SK-N-SH treated with all-trans-retinoic acid at 6 μM for 48 hours (cell line): ENCODE data around the gene IFNA21.
"Not testable (repeated sequence)": the region's sequence is repeated elsewhere in the genome, so short reads cannot be mapped to it uniquely, and the experiment has no call there.

Experiments
- ATAC-seq: fragments of 200-7000 bp; cut with Tn5 transposase; 3 replicates; pipeline ENCODE4 v1.9.1; 2020; ENCODE audit warnings: mild to moderate bottlenecking, moderate library complexity
- ARNTL ChIP-seq: fragments of 450-650 bp; formaldehyde crosslinking; IDR thresholded peaks from 2 replicates; pipeline ENCODE4 v1.5.0; 2020; ENCODE audit warnings: low read depth, mild to moderate bottlenecking, moderate library complexity, borderline replicate concordance
- BACH2 ChIP-seq: fragments of 250-450 bp; sonication (Bioruptor Pico); IDR thresholded peaks from 2 replicates; pipeline ENCODE4 v1.9.0; 2021; ENCODE audit warnings: mild to moderate bottlenecking, borderline replicate concordance
- CSDC2 ChIP-seq: fragments of 250-450 bp; sonication (Bioruptor Pico); IDR thresholded peaks from 2 replicates; pipeline ENCODE4 v1.5.0; 2020; ENCODE audit warnings: mild to moderate bottlenecking, moderate library complexity
- ESRRG ChIP-seq: fragments of 250-450 bp; sonication (Bioruptor Pico); IDR thresholded peaks from 2 replicates; pipeline ENCODE4 v1.6.1; 2021; ENCODE audit warnings: mild to moderate bottlenecking
- GLIS3 ChIP-seq: fragments of 250-450 bp; sonication (Bioruptor Pico); IDR thresholded peaks from 2 replicates; pipeline ENCODE4 v1.5.0; 2020; ENCODE audit warnings: mild to moderate bottlenecking, moderate library complexity
- ISL1 ChIP-seq: fragments of 250-450 bp; sonication (Bioruptor Pico); IDR thresholded peaks from 2 replicates; pipeline ENCODE4 v2.1.2; 2022; ENCODE audit warnings: mild to moderate bottlenecking, moderate library complexity
- OSR1 ChIP-seq: fragments of 250-450 bp; sonication (Bioruptor Pico); IDR thresholded peaks from 2 replicates; pipeline ENCODE4 v1.8.0; 2022; ENCODE audit warnings: moderate library complexity, mild to moderate bottlenecking, inconsistent platforms
- PPARA ChIP-seq: fragments of 250-450 bp; sonication (Bioruptor Pico); IDR thresholded peaks from 2 replicates; pipeline ENCODE4 v1.5.0; 2020; ENCODE audit warnings: mild to moderate bottlenecking, borderline replicate concordance
- SNAI2 ChIP-seq: fragments of 250-450 bp; sonication (Bioruptor Pico); IDR thresholded peaks from 2 replicates; pipeline ENCODE4 v1.5.0; 2020; ENCODE audit warnings: mild to moderate bottlenecking, moderate library complexity
- TCF4 ChIP-seq: fragments of 250-450 bp; sonication (Bioruptor Pico); IDR thresholded peaks from 2 replicates; pipeline ENCODE4 v1.8.0; 2021; ENCODE audit warnings: mild to moderate bottlenecking, moderate library complexity, borderline replicate concordance
- ZC3H10 ChIP-seq: fragments of 250-450 bp; sonication (Bioruptor Pico); IDR thresholded peaks from 2 replicates; pipeline ENCODE4 v1.5.1; 2021; ENCODE audit warnings: mild to moderate bottlenecking, moderate library complexity
- ZNF565 ChIP-seq: fragments of 450-650 bp; formaldehyde crosslinking; conservative IDR thresholded peaks from 2 replicates; pipeline ENCODE4 v1.5.0; 2020; ENCODE audit warnings: low read depth, mild to moderate bottlenecking, moderate library complexity
- ZNF70 ChIP-seq: fragments of 450-650 bp; formaldehyde crosslinking; IDR thresholded peaks from 2 replicates; pipeline ENCODE4 v1.5.0; 2020; ENCODE audit warnings: mild to moderate bottlenecking, moderate library complexity
- ZNF8 ChIP-seq: fragments of 450-650 bp; formaldehyde crosslinking; IDR thresholded peaks from 2 replicates; pipeline ENCODE4 v1.5.0; 2020; ENCODE audit warnings: mild to moderate bottlenecking, moderate library complexity
- TF ChIP-seq, protein P1 (sequence below): fragments of 250-450 bp; sonication (Bioruptor Pico); IDR thresholded peaks from 2 replicates; pipeline ENCODE4 v1.8.0; 2020; ENCODE audit warnings: mild to moderate bottlenecking, moderate library complexity, borderline replicate concordance
- TF ChIP-seq, protein P2 (sequence below): fragments of 250-450 bp; sonication (Bioruptor Pico); IDR thresholded peaks from 2 replicates; pipeline ENCODE4 v1.5.1; 2021; ENCODE audit warnings: mild to moderate bottlenecking, moderate library complexity
- TF ChIP-seq, protein P3 (sequence below): fragments of 250-450 bp; sonication (Bioruptor Pico); IDR thresholded peaks from 2 replicates; pipeline ENCODE4 v1.5.1; 2020; ENCODE audit warnings: low read depth, mild to moderate bottlenecking, moderate library complexity
- TF ChIP-seq, protein P4 (sequence below): fragments of 250-450 bp; sonication (Bioruptor Pico); IDR thresholded peaks from 2 replicates; pipeline ENCODE4 v1.8.0; 2021; ENCODE audit warnings: low read depth, mild to moderate bottlenecking, moderate library complexity, borderline replicate concordance

IFNA21 gene

DNA sequence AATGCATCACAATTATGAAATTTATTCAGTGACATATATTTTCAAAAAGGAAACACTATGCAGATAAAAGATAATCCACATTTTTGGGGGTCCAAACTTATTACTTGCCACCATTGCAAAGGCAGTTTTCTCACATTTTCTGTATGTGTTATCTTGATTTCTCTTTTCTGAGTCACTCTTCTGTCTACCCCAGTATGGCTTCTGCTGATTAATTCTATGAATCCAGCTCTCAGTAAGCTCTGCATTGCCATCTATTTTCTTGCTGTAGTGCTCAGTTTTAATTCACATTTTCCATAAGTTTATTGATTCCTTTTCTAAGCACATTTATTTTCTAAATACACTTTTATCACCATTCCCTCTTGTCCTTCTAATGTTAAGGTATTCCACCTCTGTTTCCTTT is 38.7 kb upstream of the IFNA21 start (continued):
- no peak for TF ChIP-seq CSDC2 (CRISPR knock-in tag)
- no peak for TF ChIP-seq PPARA

DNA sequence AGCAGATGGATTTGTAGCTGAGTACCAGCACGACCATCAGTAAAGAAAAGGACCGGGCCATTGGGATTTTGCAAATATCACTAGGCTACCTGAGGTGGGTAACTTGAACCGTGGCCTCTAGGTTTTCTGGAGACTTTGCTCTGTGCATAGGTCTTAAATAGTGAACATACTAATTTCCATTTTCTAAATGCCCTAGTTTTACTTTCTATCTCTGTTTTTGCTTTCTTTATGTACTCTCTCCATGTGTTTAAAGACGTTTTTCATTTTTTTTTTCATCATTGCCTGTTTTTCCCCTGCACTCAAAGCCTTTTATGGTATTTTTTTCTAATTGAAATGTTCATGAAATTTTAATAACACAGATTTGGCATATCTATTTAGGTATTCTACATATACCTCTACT is 35.6 kb upstream of the IFNA21 start, which contains the start of gene IFNA7:
Gene IFNA7, minus strand, starts transcription at position 101 of the 400 bp plus-strand sequence. Its CDS starts 40 bp downstream, at position 61.
- not testable (repeated sequence) for ATAC-seq

DNA sequence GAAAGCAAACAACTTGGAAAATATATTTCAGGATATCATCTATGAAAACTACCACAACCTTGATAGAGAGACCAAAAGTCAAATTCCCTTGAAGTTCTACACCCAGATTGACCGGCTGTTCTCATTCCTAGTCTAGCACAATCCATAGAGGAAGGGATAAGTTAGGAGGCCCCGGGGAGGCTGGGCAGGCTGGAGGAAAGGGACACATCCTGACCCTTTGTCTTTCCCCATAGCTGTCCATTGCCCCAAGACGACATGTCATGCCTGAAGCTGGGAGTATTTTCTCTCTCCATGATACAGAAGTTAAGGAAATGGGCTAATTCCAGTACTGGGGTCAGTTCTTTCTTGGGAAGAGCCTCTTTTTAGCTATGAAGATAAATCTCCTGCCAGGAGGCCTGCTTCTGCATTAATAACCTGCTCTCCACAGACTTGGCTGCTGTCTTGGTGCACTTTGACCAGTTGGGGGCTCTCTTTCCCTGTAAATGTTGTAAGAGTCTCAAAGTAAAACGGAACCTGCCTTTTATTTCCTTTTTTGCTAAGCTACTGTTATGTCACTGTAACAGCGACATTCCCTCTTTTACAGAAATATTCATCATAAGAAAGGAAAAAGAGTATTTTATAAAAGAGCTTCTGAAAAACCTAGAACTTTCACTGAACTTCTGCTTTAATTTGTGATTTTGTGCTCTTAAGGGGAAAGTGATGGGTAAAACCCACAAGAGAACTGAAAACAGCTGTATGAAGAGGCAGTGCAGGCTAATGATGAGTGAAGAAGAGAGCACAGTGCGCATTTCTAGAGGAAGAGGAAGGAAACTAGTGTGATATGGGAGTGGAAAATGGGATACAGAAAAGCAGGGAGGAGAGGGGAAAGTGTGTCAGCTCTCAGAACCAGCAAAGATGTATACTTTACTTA is 28.7 kb upstream of the IFNA21 start:
- ATAC-seq = peak; percentile 96

DNA sequence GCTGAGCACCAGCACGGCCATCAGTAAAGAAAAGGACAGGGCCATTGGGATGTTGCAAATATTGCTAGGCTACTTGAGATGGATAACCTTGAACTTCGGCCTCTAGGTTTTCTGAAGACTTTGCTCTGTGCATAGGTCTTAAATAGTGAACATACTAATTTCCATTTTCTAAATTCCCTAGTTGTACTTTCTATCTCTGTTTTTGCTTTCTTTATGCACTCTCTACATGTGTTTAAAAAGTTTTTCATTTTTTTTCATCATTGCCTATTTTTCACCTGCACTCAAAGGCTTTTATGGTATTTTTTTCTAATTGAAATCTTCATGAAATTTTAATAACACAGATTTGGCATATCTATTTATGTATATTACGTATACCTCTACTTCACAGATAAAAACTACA is 21.0 kb upstream of the IFNA21 start, which contains the start of gene IFNA4:
Gene IFNA4, minus strand, starts transcription at position 101 of the 400 bp plus-strand sequence. Its CDS starts 56 bp downstream, at position 45.
- not testable (repeated sequence) for ATAC-seq

DNA sequence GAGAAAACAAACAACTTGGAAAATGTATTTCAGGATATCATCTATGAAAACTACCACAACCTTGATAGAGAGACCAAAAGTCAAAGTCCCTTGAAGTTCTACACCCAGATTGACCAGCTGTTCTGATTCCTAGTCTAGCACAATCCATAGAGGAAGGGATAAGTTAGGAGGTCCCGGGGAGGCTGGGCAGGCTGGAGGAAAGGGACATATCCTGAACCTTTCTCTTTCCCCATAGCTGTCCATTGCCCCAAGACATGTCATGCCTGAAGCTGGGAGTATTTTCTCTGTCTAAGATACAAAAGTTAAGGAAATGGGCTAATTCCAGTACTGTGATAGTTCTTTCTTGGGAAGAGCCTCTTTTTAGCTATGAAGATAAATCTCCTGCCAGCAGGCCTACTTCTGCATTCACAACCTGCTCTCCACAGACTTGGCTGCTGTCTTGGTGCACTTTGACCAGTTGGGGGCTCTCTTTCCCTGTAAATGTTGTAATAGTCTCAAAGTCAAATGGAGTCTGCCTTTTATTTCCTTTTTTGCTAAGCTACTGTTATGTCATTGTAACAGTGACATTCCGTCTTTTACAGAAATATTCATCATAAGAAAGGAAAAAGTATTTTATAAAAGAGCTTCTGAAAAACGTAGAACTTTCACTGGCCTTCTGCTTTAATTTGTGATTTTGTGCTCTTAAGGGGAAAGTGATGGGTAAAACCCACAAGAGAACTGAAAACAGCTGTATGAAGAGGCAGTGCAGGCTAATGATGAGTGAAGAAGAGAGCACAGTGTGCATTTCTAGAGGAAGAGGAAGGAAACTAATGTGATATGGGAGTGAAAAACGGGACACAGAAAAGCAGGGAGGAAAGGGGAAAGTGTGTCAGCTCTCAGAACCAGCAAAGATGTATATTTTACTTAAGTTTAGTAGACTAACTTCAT is 16.6 kb upstream of the IFNA21 start:
- ATAC-seq = peak; percentile 92

DNA sequence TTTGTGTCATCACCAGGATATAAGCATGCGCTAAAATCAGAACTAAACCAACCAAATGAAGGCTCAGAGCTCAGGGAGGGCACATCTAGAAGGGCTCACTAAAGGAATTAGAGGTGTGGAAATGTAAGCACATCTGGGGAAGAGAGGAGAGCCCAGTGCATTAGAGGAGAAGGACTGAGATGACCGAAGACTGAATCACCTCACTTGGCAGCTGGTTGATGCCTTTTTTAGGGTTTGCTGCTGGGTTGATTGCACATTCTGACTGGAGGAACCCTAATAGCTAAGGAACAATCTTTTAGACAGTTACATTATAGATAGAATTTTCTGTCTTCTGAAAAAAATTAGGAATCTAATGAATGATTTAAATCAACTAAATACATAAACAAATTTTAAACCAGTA is 8.2 kb upstream of the IFNA21 start:
- TF ChIP-seq, protein P1, sequence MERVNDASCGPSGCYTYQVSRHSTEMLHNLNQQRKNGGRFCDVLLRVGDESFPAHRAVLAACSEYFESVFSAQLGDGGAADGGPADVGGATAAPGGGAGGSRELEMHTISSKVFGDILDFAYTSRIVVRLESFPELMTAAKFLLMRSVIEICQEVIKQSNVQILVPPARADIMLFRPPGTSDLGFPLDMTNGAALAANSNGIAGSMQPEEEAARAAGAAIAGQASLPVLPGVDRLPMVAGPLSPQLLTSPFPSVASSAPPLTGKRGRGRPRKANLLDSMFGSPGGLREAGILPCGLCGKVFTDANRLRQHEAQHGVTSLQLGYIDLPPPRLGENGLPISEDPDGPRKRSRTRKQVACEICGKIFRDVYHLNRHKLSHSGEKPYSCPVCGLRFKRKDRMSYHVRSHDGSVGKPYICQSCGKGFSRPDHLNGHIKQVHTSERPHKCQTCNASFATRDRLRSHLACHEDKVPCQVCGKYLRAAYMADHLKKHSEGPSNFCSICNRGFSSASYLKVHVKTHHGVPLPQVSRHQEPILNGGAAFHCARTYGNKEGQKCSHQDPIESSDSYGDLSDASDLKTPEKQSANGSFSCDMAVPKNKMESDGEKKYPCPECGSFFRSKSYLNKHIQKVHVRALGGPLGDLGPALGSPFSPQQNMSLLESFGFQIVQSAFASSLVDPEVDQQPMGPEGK (CRISPR knock-in tag) = no peak
- TF ChIP-seq ZNF8 (CRISPR knock-in tag) = no peak
- TF ChIP-seq ZC3H10 (CRISPR knock-in tag) = no peak
- no peak for TF ChIP-seq ARNTL (CRISPR knock-in tag)
- TF ChIP-seq, protein P2, sequence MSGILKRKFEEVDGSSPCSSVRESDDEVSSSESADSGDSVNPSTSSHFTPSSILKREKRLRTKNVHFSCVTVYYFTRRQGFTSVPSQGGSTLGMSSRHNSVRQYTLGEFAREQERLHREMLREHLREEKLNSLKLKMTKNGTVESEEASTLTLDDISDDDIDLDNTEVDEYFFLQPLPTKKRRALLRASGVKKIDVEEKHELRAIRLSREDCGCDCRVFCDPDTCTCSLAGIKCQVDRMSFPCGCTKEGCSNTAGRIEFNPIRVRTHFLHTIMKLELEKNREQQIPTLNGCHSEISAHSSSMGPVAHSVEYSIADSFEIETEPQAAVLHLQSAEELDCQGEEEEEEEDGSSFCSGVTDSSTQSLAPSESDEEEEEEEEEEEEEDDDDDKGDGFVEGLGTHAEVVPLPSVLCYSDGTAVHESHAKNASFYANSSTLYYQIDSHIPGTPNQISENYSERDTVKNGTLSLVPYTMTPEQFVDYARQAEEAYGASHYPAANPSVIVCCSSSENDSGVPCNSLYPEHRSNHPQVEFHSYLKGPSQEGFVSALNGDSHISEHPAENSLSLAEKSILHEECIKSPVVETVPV (CRISPR knock-in tag) = no peak
- TF ChIP-seq, protein P3, sequence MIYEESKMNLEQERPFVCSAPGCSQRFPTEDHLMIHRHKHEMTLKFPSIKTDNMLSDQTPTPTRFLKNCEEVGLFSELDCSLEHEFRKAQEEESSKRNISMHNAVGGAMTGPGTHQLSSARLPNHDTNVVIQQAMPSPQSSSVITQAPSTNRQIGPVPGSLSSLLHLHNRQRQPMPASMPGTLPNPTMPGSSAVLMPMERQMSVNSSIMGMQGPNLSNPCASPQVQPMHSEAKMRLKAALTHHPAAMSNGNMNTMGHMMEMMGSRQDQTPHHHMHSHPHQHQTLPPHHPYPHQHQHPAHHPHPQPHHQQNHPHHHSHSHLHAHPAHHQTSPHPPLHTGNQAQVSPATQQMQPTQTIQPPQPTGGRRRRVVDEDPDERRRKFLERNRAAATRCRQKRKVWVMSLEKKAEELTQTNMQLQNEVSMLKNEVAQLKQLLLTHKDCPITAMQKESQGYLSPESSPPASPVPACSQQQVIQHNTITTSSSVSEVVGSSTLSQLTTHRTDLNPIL (CRISPR knock-in tag) = no peak
- TF ChIP-seq ESRRG (CRISPR knock-in tag) = no peak
- TF ChIP-seq, protein P4, sequence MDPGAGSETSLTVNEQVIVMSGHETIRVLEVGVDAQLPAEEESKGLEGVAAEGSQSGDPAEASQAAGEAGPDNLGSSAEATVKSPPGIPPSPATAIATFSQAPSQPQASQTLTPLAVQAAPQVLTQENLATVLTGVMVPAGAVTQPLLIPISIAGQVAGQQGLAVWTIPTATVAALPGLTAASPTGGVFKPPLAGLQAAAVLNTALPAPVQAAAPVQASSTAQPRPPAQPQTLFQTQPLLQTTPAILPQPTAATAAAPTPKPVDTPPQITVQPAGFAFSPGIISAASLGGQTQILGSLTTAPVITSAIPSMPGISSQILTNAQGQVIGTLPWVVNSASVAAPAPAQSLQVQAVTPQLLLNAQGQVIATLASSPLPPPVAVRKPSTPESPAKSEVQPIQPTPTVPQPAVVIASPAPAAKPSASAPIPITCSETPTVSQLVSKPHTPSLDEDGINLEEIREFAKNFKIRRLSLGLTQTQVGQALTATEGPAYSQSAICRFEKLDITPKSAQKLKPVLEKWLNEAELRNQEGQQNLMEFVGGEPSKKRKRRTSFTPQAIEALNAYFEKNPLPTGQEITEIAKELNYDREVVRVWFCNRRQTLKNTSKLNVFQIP (CRISPR knock-in tag) = no peak
- TF ChIP-seq OSR1 = no peak
- no peak for TF ChIP-seq ZNF565 (CRISPR knock-in tag)
- TF ChIP-seq ZNF70 (CRISPR knock-in tag) = no peak
- no peak for ATAC-seq

DNA sequence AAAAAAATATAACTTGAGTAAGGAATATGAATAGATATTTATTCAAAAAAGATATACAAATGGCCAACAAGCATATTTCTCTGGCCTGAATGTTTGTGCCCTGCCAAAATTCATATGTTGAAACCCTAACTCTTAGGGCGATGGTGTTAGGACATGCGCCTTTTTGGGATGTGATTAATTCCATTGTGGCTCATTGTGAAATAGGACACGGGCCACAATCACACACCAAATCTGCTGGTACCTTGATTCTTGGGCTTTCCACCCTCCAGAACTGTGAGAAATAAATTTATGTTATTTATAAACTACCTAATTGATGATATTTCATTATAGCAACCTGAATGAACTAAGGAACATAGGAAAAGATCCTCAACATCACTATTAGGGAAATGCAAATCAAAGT is 5.7 kb upstream of the IFNA21 start:
- no peak for ATAC-seq
- TF ChIP-seq PPARA (no peak), ZC3H10 (CRISPR knock-in tag) (no peak), SNAI2 (CRISPR knock-in tag) (no peak), BACH2 (no peak), GLIS3 (CRISPR knock-in tag) (no peak), CSDC2 (CRISPR knock-in tag) (no peak), OSR1 (no peak), TCF4 (CRISPR knock-in tag) (no peak), ISL1 (CRISPR knock-in tag) (no peak), ZNF565 (CRISPR knock-in tag) (no peak), ZNF8 (CRISPR knock-in tag) (no peak)
- TF ChIP-seq, protein P4 (CRISPR knock-in tag) = no peak
- TF ChIP-seq, protein P2 (CRISPR knock-in tag) = no peak
